Forelimb muscle (tissue), 1 donor: Measurements from ENCODE around the gene TUBB. TPM values are rescaled to one million over a fixed set of nuclear protein-coding genes. Genes with fewer than 3 reads are reported as not detected.
"Not testable (repeated sequence)": the region's sequence is repeated elsewhere in the genome, so short reads cannot be mapped to it uniquely, and the experiment has no call there.

Experiments used
- DNase-seq: peaks from one replicate; pipeline ENCODE4 v3.0.0-alpha.2; 2013; ENCODE audit warnings: low read depth
- polyA plus RNA-seq: library from polyadenylated mRNA; unstranded; fragments of 120-200 nt; gene quantifications from one replicate; pipeline ENCODE4 v1.2.1, GENCODE V29; 2013; ENCODE audit not compliant: insufficient read length

Gene TUBB
- polyA plus RNA-seq, 1 donor, result 663 TPM

DNA sequence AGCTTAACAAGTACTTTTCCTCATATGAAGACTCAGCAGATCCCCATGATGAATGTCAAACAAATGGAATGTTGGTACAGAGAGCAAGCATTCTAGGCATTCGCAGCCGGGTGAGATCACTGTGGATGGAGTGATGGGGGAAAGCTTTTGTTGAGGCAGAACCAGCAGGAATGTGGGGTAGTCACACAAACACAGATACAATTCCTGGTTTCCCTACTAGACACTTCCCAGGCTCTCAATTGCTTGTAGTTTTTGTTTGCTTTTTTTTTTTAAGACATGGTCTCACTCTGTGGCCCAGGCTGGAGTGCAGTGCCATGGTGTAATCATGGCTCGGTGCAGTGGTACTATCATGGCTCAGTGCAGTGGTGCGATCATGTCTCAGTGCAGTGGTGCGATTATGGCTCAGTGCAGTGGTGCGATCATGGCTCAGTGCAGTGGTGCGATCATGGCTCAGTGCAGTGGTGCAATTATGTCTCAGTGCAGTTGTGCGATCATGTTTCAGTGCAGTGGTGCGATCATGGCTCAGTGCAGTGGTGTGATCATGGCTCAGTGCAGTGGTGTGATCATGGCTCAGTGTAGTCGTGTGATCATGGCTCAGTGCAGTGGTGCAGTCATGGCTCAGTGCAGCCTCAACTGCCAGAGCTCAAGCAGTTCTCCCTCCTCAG is 39.6 kb downstream of the TUBB start:
- no peak for DNase-seq

DNA sequence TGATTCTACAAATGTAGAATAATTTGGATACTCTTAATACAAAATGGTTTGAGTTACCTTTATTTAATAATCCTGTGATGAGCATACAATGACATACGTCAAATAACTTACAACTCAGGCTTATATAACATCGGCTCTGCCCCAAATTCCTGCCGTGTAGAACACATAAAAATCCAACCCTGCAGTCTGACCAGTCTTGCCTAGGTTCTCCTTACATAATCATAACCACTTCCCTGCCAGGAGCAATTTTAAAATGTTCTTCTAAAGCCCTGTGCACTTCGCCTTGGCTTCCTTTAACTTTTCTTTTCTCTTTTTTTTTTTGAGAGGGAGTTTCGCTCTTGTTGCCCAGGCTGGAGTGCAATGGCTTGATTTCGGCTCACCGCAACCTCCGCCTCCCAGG is 40.4 kb downstream of the TUBB start:
- DNase-seq, result no peak

DNA sequence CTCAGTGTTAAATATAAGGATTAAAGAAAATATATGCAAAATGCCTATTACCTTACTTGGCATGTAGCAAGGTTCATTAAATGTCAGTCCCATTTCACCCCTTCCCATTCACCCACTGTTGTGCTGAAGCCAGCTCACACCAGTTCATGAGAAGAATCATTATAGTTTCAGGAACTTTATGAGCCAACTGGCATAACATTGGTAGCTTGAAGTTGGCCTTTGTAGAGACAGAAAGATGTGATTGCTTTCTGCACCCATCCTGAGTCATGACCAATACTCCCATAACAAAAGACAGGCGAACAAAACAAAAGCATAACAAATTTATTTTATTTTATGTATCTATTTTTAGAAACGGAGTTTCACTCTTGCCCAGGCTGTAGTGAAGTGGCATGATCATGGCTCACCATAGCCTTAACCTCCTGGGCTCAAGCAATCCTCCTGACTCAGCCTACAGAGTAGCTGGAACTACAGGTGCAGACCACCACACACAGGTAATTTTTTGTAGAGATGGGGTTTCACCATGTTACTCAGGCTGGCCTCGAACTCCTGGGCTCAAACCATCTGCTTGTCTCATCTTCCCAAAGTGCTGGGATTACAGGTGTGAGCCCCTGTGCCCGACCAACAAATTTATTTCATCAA is 41.8 kb downstream of the TUBB start:
- no peak for DNase-seq

DNA sequence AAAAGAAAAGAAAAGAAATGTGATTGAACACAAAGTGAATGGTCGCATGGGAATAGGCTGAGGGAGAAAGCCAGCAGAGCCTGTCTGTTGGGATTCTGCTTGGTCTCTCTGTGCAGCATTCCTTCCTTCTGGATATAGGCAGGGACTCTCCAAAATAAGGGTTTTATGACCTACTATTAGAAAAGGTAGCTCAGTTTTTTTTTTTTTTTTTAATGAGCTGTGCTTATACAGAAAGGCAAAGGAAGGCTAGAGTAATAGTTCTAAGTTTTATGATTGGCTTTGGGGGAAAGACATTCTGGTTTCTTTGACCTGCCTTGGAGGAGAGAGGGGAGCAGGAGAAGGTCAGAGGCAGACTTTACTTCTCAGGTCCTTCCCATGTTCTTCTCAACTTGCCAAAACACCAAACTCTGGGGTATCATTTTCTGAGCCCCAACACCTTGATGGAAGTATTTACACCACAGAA is 43.0 kb downstream of the TUBB start:
- no peak for DNase-seq

DNA sequence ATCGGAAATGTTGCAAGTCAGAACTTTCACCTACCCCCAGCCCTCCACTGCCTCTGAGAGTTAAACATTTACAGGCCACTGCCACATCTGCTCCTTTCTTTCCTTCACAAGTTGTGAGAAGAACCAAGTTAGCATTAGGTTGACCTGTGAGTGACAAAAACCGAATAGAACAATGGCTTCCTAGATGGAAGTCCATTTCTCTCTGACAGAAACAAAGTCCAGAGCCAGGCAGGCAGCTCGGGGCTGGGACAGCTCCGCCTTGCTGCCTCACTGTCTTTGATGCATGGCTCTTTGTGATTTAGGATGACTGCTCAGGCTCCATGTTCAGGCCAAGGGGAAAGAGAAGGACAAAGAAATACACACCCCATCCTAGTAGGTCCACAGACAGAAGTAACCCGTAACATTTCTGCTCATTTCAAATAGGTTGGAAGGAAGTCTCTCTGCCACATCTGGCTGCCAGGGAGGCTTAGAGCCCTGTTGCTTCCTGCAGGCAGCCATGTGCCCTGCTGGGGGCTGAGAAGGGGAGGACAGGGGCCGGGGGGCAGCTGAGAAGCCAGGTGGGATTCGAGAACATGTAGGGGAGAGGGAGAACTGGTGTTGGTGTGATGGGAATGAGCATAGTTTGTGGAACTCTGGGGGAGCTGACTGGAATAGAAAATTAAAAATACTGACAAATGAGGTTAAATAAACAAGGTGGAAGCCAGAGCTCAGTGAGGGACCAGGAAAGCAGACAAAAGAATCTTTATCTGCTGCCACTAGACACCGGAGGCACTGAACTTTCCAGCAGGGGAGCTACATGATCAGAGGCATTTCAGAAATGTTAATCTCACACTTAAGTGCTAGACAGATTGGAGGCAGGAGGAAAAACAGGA is 43.7 kb downstream of the TUBB start:
- DNase-seq, result no peak

DNA sequence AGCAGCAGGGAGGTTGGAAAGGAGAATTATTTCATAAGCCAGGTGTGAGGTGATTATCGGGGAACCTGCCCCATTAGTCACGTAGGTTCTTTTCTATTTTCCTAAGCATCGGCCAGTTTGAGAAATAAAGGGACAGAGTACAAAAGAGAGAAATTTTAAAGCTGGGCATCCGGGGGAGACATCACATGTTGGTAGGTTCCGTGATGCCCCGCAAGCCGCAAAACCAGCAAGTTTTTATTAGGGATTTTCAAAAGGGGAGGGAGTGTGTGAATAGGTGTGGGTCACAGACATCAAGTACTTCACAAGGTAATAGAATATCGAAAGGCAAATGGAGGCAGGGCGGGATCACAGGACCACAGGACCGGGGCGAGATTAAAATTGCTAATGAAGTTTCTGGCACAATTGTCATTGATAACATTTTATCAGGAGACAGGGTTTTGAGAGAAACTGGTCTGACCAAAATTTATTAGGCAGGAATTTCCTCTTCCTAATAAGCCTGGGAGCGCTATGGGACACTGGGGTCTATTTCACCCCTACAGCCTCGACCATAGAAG is 44.4 kb downstream of the TUBB start:
- DNase-seq, result not testable (repeated sequence)

DNA sequence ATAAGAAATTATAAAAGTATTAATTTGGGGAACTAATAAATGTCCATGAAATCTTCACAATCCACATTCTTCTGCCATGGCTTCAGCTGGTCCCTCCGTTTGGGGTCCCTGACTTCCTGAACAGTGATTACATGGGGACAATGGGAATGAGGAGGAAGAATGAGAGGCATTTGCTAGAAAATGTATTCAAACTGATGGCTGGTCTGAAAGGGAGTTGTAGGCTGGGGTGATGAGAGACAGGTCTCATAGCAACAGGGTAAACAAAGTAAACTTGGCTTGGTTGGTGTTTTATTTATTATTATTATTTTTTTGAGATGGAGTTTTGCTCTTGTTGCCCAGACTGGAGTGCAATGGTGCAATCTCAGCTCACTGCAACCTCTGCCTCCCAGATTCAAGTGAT is 45.3 kb downstream of the TUBB start:
- DNase-seq, result not testable (repeated sequence)

DNA sequence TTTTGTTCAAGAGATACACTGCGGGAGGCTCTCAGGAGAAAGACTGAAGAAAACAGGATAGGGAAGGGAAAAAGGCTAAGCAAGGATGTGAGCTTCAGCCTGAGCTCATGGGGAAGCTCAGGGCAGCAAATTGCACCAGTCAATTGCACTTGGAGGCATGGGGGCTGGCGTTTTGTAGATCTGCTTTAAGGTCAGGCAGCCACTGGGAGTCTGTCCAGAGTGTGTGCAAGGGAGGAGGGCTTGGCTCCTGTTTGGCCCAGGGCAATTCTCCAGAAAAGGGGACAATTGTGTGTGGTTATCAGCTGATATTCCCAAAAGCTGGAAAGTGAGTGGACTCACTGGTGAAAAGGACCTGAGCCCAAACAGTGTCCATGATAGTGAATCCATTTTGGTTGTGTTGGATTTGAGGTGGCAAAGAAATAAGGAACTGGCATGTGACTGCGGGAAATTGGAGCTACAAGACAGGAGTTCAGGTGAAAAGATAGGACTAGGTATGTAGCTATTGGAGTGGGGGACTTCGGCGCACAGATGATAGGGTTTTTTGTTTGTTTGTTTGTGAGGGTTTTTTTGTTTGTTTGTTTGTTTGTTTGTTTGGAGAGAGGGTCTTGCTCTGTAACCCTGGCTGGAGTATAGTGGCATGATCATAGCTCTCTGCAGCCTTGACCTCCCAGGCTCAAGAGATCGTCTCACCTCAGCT is 46.5 kb downstream of the TUBB start:
- no peak for DNase-seq

DNA sequence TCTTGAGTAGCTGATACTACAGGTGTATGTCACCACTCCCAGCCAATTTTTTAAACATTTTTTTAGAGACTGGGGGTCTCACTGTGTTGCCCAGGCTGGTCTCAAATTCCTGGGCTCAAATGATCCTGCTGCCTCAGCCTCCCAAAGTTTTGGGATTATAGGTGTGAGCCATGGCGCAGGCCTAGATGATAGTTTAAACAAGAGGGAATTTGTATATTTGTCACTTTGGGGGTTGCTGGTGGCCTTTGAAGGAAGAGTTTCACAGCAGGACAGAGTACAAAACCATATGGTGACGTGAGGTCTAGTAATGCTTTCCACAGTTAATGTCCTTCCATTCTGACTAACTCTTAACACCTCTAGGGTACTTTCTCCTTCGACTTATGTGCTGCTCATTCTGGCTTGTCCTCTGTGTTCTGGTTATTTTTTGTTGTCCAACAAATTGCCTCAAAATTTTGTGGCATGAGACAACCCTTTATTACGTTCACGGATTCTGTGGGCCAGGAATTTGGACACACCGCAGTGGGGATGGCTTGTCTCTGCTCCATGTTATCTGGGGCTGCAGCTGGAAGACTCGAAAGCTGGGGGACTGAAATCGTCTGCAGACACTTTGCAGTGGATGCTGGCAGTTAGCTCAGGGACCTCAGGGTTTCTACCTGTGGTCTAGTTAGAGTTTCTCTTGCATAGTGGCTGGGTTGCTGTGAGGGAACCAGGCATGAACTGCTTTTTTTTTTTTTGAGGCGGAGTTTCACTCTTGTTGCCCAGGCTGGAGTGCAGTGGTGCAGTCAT is 47.2 kb downstream of the TUBB start:
- no peak for DNase-seq

DNA sequence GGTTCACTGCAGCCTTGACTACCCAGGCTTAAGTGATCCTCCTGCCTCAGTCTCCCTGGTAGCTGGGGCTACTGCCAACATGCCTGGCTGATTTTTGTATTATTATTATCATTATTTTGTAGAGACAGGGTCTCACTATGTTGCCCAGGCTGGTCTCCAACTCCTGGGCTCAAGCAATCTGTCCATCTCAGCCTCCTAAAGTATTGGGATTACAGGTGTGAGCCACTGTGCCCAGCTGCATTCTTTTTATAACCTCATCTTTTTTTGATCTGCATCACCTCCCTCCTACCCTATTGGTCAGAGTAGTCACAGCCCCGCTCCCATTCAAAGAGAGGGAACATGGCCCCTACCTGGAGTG is 47.8 kb downstream of the TUBB start:
- no peak for DNase-seq

DNA sequence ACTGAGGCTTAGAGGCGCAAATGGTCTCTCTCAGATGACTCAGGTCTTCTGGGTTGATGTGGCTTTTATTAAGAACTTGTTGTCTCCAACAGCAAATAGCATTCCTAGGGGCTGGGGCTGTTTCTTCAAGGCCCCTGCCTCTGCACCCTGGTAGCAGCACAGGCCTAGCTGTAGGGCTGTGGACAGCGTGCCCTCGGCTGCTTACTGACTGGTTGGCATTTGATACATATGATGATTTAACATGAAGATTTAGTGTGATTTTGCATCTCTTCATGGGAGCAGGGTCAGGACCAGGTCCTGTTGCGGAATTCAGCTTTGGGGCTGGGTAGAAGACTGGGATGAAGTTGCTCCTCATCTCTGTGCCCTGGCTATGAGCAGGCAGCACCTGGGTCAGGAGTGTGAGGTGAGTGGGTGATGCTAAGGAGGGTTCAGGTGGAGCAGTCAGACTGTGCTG is 48.5 kb downstream of the TUBB start:
- no peak for DNase-seq

DNA sequence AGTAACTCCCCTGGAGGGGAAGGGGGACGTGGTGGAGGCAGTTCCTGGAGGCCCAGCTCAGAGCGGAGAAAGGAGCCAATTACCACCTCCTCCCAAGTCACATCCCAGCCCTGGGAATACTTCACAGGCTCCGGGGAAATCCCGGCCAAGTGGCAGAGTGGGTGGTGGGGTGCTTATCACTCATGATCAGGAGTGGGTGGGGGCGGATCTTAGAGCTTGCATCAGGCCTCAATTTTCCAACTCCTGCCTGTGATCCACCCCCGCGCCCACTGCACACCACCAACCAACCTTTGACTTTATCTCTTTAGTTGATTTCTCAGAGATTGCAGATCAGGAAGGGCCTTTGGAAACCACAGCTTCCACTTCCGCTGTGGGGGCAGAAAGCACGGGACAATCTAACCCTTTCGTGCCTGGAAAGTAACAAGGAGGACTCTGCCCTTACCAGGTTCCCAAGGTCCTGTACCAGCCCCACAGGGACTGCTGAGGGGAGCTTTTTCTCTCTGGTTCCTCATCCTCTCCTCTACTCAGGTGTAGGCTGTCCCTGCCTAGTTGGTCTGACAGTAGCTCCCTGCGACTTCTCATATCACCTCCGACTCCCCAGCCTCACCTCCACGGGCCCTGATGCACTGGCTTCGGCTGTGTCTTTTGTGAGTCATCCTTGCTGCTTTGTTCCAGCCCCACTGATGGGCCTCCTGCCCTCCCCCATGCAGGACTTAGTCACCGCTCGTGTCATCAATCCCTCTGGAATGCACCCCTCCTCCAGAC is 49.1 kb downstream of the TUBB start:
- no peak for DNase-seq

DNA sequence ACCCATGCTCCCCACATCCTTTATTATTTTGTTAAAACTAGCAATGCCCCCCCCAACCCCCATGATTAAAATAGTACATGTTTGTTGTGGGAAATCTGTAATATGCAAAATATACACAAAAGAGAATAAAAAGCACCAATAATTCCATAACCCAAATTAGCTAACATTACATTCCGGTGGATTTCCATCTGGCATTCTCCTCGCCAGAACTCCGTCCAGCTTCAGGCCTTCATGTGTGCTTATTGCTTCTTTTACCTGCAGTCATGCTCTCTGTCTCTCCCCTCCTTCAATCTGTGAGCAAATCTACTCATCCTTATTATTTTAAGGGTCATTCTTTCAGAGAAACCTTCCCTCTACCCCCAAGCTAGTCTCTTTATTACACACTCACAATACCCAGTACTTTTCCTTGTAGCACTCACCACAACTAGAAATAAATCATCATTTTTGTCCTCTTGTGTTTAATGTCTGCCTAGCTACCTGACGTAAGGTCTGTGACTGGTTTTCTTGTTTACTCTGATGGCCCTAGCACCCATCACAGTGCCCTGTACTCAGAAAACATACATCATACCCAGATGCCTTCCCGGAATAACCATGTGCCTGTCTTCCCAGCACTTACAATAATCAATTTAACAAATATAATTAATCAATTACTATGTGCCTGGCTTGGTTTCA is 49.8 kb downstream of the TUBB start:
- no peak for DNase-seq

DNA sequence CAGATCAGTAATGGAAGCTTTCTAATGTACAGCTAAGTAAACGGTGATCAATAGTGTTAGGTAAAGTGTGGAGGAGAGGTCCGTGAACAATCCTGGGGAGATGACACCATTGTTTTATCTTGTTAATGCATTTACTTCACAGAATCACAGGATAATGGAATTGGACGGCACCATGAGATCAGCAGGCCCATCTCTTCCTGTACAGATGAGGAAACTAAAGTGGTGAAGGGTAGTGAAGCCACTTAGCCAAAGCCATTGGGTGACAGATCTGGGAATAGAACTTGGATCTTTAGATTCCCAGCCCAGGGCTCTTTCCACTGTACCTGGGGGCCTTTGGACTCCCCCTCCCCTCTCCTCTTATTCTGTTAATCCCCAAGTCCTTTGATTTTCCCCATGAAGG is 50.4 kb downstream of the TUBB start:
- DNase-seq, result no peak

DNA sequence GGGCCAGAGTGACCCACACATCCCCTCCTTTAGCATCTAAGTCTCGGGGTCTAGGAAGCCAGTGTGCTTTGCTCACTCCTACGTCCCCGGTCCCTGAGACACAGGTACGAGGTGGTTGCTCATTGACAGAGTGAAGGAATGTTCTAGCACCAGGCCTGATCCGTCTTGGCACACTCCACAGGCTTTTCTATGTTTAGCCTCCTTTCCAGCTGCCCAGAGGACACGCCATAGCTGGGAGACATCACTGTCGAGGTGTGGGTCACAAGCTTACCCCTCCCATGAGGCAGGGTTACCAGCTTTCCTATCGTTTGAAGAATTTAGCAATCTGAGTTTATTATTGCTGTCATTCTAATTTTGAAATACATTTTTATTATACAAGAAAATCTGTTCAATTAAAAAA is 54.5 kb downstream of the TUBB start:
- no peak for DNase-seq
